Endothelial cell of umbilical vein (primary cell): Measurements from ENCODE around the gene KDM4C. TPM values are rescaled to one million over a fixed set of nuclear protein-coding genes. Genes with fewer than 3 reads are reported as not detected.

Source experiments
- BruUV-seq: library from RNA; stranded (reverse); fragments of 400-500 nt; replicated peaks from 2 replicates; lab custom pipeline; 2021; lab: Mats Ljungman, UMichigan
- CTCF ChIA-PET: fragments of 300-600, 350-600 bp; sonication (Branson Sonifier 250); formaldehyde crosslinking; loops from one replicate; lab custom pipeline; 2021; ENCODE audit warnings: antibody characterized with exemption, inconsistent platforms; lab: Charles Lee
- POLR2A ChIA-PET: fragments of 300-600, 350-600 bp; sonication (Branson Sonifier 250); formaldehyde crosslinking; loops from one replicate; lab custom pipeline; 2021; ENCODE audit warnings: antibody characterized with exemption, inconsistent platforms; lab: Charles Lee
- DNase-seq: peaks from one replicate; pipeline ENCODE4 v3.0.0-alpha.2; 2011; ENCODE audit warnings: low read depth, low spot score
- FAIRE-seq: peaks from 2 replicates; lab custom pipeline; 2011; peaks lifted over from hg19 to GRCh38; lab: Jason Lieb, UNC
- H2AFZ ChIP-seq: 2 replicates; pipeline ENCODE4 v1.6.0; 2012; ENCODE audit warnings: low read depth, low read length, control low read depth, inconsistent platforms
- H3K27ac ChIP-seq: 2 replicates; pipeline ENCODE4 v1.5.1; 2011; ENCODE audit warnings: low read depth, mild to moderate bottlenecking, control low read depth, low read length, moderate library complexity; ENCODE audit not compliant: insufficient read depth
- H3K27me3 ChIP-seq, 2 experiments: 2 replicates each; pipeline versions ENCODE4 v1.6.0 to v1.6.1; 2011; ENCODE audit warnings: low read length in 2 of 2, mixed read lengths in 1 of 2; ENCODE audit not compliant: control insufficient read depth in 2 of 2, insufficient read depth in 2 of 2
- H3K36me3 ChIP-seq, 2 experiments: 2 replicates in 1 of 2; 3 replicates in 1 of 2; pipeline ENCODE4 v1.5.1; 2011; ENCODE audit warnings: low read length in 2 of 2, mild to moderate bottlenecking in 1 of 2, moderate library complexity in 1 of 2; ENCODE audit not compliant: control insufficient read depth in 2 of 2, insufficient read depth in 2 of 2; ENCODE audit errors: extremely low read depth in 1 of 2
- H3K4me1 ChIP-seq: 3 replicates; pipeline ENCODE4 v1.5.1; 2011; ENCODE audit warnings: mild to moderate bottlenecking, low read length; ENCODE audit not compliant: control insufficient read depth, insufficient read depth; ENCODE audit errors: extremely low read depth
- H3K4me2 ChIP-seq: 2 replicates; pipeline ENCODE4 v1.6.1; 2011; ENCODE audit warnings: low read length, control low read depth, mixed read lengths; ENCODE audit not compliant: insufficient read depth
- H3K4me3 ChIP-seq, 3 experiments: fragments of 200-600 bp in 1 of 3; sonication (generic), shearing (Covaris generic) in 1 of 3; replicated peaks in 1 of 3; 2 replicates each; pipeline ENCODE4 v1.5.1; 2011 to 2016; ENCODE audit warnings: control low read depth in 3 of 3, low read length in 3 of 3, mild to moderate bottlenecking in 2 of 3, inconsistent platforms in 1 of 3, low read depth in 1 of 3, moderate library complexity in 1 of 3; ENCODE audit not compliant: insufficient read depth in 1 of 3
- H3K79me2 ChIP-seq: 2 replicates; pipeline ENCODE4 v1.6.0; 2012; ENCODE audit warnings: low read length, inconsistent platforms; ENCODE audit not compliant: control insufficient read depth, insufficient read depth
- H3K9ac ChIP-seq: replicated peaks from 2 replicates; pipeline ENCODE3; 2011; ENCODE audit warnings: low read length, control low read depth; ENCODE audit not compliant: insufficient read depth; ENCODE audit errors: extremely low read depth
- H3K9me1 ChIP-seq: replicated peaks from 3 replicates; pipeline ENCODE4 v1.6.0; 2011; ENCODE audit warnings: mild to moderate bottlenecking, low read length; ENCODE audit not compliant: control insufficient read depth, insufficient read depth; ENCODE audit errors: extremely low read depth
- H3K9me3 ChIP-seq: replicated peaks from 2 replicates; pipeline ENCODE4 v1.5.1; 2012; ENCODE audit warnings: low read length, inconsistent platforms; ENCODE audit not compliant: control insufficient read depth, insufficient read depth
- H4K20me1 ChIP-seq: replicated peaks from 2 replicates; pipeline ENCODE3; 2011; ENCODE audit warnings: mild to moderate bottlenecking, low read length; ENCODE audit not compliant: control insufficient read depth, insufficient read depth; ENCODE audit errors: extremely low read depth
- CTCF ChIP-seq, 2 donors: IDR thresholded peaks; 1 replicate in 1 of 2; 2 replicates in 1 of 2; pipeline ENCODE4 v1.5.1; 2011; ENCODE audit warnings: low read length in 2 of 2, mild to moderate bottlenecking in 2 of 2, moderate library complexity in 2 of 2, control low read depth in 1 of 2, inconsistent platforms in 1 of 2, low read depth in 1 of 2; ENCODE audit not compliant: insufficient read depth in 1 of 2; ENCODE audit errors: extremely low read depth in 1 of 2
- EZH2 ChIP-seq: IDR thresholded peaks from 2 replicates; pipeline ENCODE4 v1.6.1; 2012; ENCODE audit warnings: borderline replicate concordance, low read depth, mild to moderate bottlenecking, moderate library complexity, low read length, inconsistent platforms; ENCODE audit not compliant: severe bottlenecking
- FOS ChIP-seq: IDR thresholded peaks from 2 replicates; pipeline ENCODE4 v1.6.1; 2011; ENCODE audit warnings: mild to moderate bottlenecking, low read length, moderate library complexity, borderline replicate concordance; ENCODE audit not compliant: insufficient read depth
- GATA2 ChIP-seq: IDR thresholded peaks from 2 replicates; pipeline ENCODE4 v1.7.0; 2011; ENCODE audit warnings: low read depth, mild to moderate bottlenecking, moderate library complexity, mixed read lengths, low read length; ENCODE audit not compliant: insufficient read length, insufficient read depth
- JUN ChIP-seq: IDR thresholded peaks from 2 replicates; pipeline ENCODE4 v1.6.1; 2011; ENCODE audit warnings: borderline replicate concordance, low read depth; ENCODE audit not compliant: insufficient read length, insufficient read depth
- MAX ChIP-seq: IDR thresholded peaks from 2 replicates; pipeline ENCODE4 v1.6.1; 2011; ENCODE audit not compliant: insufficient read depth, insufficient read length
- MYC ChIP-seq: IDR thresholded peaks from one replicate; pipeline ENCODE4 v1.6.1; 2011; ENCODE audit warnings: mild to moderate bottlenecking, low read depth, low read length
- POLR2A ChIP-seq: IDR thresholded peaks from 2 replicates; pipeline ENCODE4 v1.6.1; 2012; ENCODE audit warnings: low read depth, mild to moderate bottlenecking, control low read depth, low read length
- POLR2AphosphoS5 ChIP-seq: IDR thresholded peaks from 2 replicates; pipeline ENCODE4 v1.6.1; 2012; ENCODE audit warnings: low read depth, mild to moderate bottlenecking, control low read depth, low read length, moderate library complexity; ENCODE audit not compliant: insufficient read depth
- dilution Hi-C: fragments of 300-500 bp; cut with MboI; formaldehyde crosslinking; loops from one replicate; pipeline ENCODE4 v1.15.0; 2019; ENCODE audit warnings: low sequenced_read_pairs; ENCODE audit not compliant: extremely low pct_ligation_motif_present
- intact Hi-C: fragments of 100-400 bp; cut with micrococcal nuclease; formaldehyde crosslinking; loops from one replicate; pipeline ENCODE4 v1.10.0; 2022
- polyA plus RNA-seq, 4 experiments: library from polyadenylated mRNA; depleted of rRNA in 3 of 4; stranded (reverse) in 3 of 4; unstranded in 1 of 4; fragments of >200 nt; gene quantifications; 2 replicates each; pipeline versions ENCODE4 v1.2.1 to v1.2.3, GENCODE V29; 2011 to 2012; ENCODE audit warnings: missing spikeins in 1 of 4
- total RNA-seq: library from RNA; stranded (reverse); gene quantifications from 2 replicates; pipeline ENCODE4 v1.2.3, GENCODE V29; 2021

KDM4C gene
- total and polyA plus RNA-seq, 2 donors (not counting 3 experiments of a cell fraction or from before 2014, with no cell fraction given), result 5.4 to 15.0 TPM

GRCh38 chr9:7135735-7136134 is 378.0 kb downstream of the KDM4C start:
- Histone ChIP-seq H3K4me3 (no peak overlapping the region), H3K27me3 (no peaks in the 10 kb centered on the region), H3K27ac (no peak overlapping the region), H3K9me3 (no peaks in the 10 kb centered on the region), H2AFZ (no peak overlapping the region), H4K20me1 (no peaks in the 10 kb centered on the region), H3K9ac (no peak overlapping the region), H3K36me3 (no peaks in the 10 kb centered on the region), H3K4me1 (no peaks in the 10 kb centered on the region), H3K9me1 (no peaks in the 10 kb centered on the region), H3K4me2 (no peak overlapping the region), H3K79me2 (no peaks in the 10 kb centered on the region)
- dilution Hi-C loops, result no loop called here
- CTCF ChIA-PET, result no interaction called here
- no peak for TF ChIP-seq POLR2A
- TF ChIP-seq CTCF (IDR thresholded peaks at IDR 0.05; ENCODE audit: extremely low read depth in 1 of 2, insufficient read depth in 1 of 2, low read depth in 1 of 2, low read length in 2 of 2), result no peak
- TF ChIP-seq FOS, result no peak
- no peak for TF ChIP-seq EZH2
- no peak for TF ChIP-seq POLR2AphosphoS5
- TF ChIP-seq MAX, result no peak
- no peak for TF ChIP-seq GATA2
- no peak for TF ChIP-seq JUN
- no peak for TF ChIP-seq MYC
- intact Hi-C loops, result no loop called here
- FAIRE-seq (no peak), DNase-seq (no peak)
- POLR2A ChIA-PET, result no interaction called here
- no TSS peak for BruUV-seq
